ENCODE data around the gene SDF4.

SDF4 gene

GRCh38 chr1:1229770-1230169, 2.0 kb downstream of the SDF4 start:
- DNase-seq: no peak

GRCh38 chr1:1228596-1229321, 3.0 kb downstream of the SDF4 start:
- no peak for DNase-seq

GRCh38 chr1:1228187-1228586, 3.6 kb downstream of the SDF4 start:
- DNase-seq: no peak

- no peak for DNase-seq
These were observed 4.4 kb downstream of the SDF4 start for GRCh38 chr1:1227386-1227785.

GRCh38 chr1:1226566-1227362, 5.0 kb downstream of the SDF4 start:
- no peak for DNase-seq

GRCh38 chr1:1225913-1226312, 5.9 kb downstream of the SDF4 start:
- DNase-seq: peak in 1 of 56 donors; percentile 12

GRCh38 chr1:1225238-1225845, 6.5 kb downstream of the SDF4 start:
- no peak for DNase-seq

- DNase-seq: no peak
These were observed 7.9 kb downstream of the SDF4 start for GRCh38 chr1:1223891-1224290.

- DNase-seq: no peak
These were observed 8.5 kb downstream of the SDF4 start for GRCh38 chr1:1223321-1223720.

- no peak for DNase-seq
These were observed 9.1 kb downstream of the SDF4 start for GRCh38 chr1:1222575-1223225.

GRCh38 chr1:1221887-1222574, 9.8 kb downstream of the SDF4 start:
- no peak for DNase-seq

- DNase-seq: no peak
These were observed 11.6 kb downstream of the SDF4 start for GRCh38 chr1:1220197-1220596.

- DNase-seq: no peak
These were observed 12.5 kb downstream of the SDF4 start for GRCh38 chr1:1219341-1219740.

GRCh38 chr1:1218524-1219200, 13.1 kb downstream of the SDF4 start:
- DNase-seq: peak in 1 of 56 donors; percentile 7

- peak in 8 of 56 donors; percentile 7 to 28 (median 20) for DNase-seq
These were observed 13.9 kb downstream of the SDF4 start for GRCh38 chr1:1217621-1218523.

GRCh38 chr1:1216770-1217620, 14.8 kb downstream of the SDF4 start:
- no peak for DNase-seq

- DNase-seq: no peak
These were observed 15.8 kb downstream of the SDF4 start for GRCh38 chr1:1215881-1216605.

Measured in amygdala (tissue), 56 donors.